Activated naive CD8-positive, alpha-beta T cell treated with anti-CD3 and anti-CD28 coated beads, Interleukin-2, amount 10 ng/mL, durations not matched to agents 7 days and 5 days (primary cell): Measurements from ENCODE around the gene PHC1. TPM values are rescaled to one million over a fixed set of nuclear protein-coding genes. Genes with fewer than 3 reads are reported as not detected.
A peak's percentile ranks its signal among the peaks of the same experiment; 100 is the strongest.
"Not testable (repeated sequence)": the region's sequence is repeated elsewhere in the genome, so short reads cannot be mapped to it uniquely, and the experiment has no call there.

Experiments used
- ATAC-seq: fragments of 150-1000 bp; cut with Tn5 transposase; one replicate; pipeline ENCODE4 v1.10.0; 2021; ENCODE audit warnings: low read depth, moderate library complexity
- POLR2A ChIA-PET: fragments of 350-600 bp; sonication (Branson Sonifier 250); formaldehyde crosslinking; loops from one replicate; lab custom pipeline; 2021; ENCODE audit warnings: antibody characterized with exemption; lab: Charles Lee
- DNase-seq: peaks from one replicate; pipeline ENCODE4 v3.0.0; 2021
- H3K27ac Mint-ChIP-seq: one replicate; pipeline ENCODE4 v1.8.0; 2022; ENCODE audit warnings: mild to moderate bottlenecking, mixed read lengths
- H3K27me3 Mint-ChIP-seq: one replicate; pipeline ENCODE4 v1.8.0; 2022; ENCODE audit warnings: mild to moderate bottlenecking, moderate library complexity, mixed read lengths
- H3K36me3 Mint-ChIP-seq: one replicate; pipeline ENCODE4 v1.8.0; 2021; ENCODE audit warnings: mild to moderate bottlenecking, mixed read lengths
- H3K4me1 Mint-ChIP-seq: one replicate; pipeline ENCODE4 v1.8.0; 2021; ENCODE audit warnings: mixed read lengths
- H3K4me3 Mint-ChIP-seq: one replicate; pipeline ENCODE4 v1.8.0; 2022; ENCODE audit warnings: mild to moderate bottlenecking, moderate library complexity, mixed read lengths
- H3K9me3 Mint-ChIP-seq: one replicate; pipeline ENCODE4 v1.8.0; 2021; ENCODE audit warnings: mixed read lengths
- total RNA-seq, 2 experiments: library from RNA; stranded (reverse); gene quantifications; one replicate each; pipeline ENCODE4 v1.2.3, GENCODE V29; 2021

PHC1 gene
- 10 to 100 TPM; 20.6 to 23.9 TPM for total RNA-seq

- H3K4me1 Mint-ChIP-seq, H3K36me3 Mint-ChIP-seq, H3K9me3 Mint-ChIP-seq, H3K27me3 Mint-ChIP-seq: not testable (repeated sequence)
- ATAC-seq = peak; percentile 76
- DNase-seq = peak; percentile 77
- Mint-ChIP-seq H3K4me3 (peak within 1 kb of the TSS; percentile 88), H3K27ac (peak within 1 kb of the TSS; percentile 80)
- POLR2A ChIA-PET = interaction anchor here (0.9 to 3.0 kb wide), 3 partner anchors 36 to 370 kb away, joined by 3 to 17 read pairs (median 3); partner anchors contain the start of genes M6PR and RIMKLB
These were observed at the start of gene PHC1 for GRCh38 chr12:8914033-8914715. PHC1 (plus strand) TSS chr12:8914509; CDS start chr12:8917678, 3,169 bp downstream.

GRCh38 chr12:8866429-8866828 is 47.9 kb upstream of the PHC1 start:
- DNase-seq (no peak), ATAC-seq (no peak)
- peaks cover 8% of the 10 kb centered on the region for H3K27me3 Mint-ChIP-seq
- no peak overlapping the region for H3K27ac Mint-ChIP-seq
- no peaks in the 10 kb centered on the region for H3K9me3 Mint-ChIP-seq
- POLR2A ChIA-PET = no interaction called here
- H3K4me1 Mint-ChIP-seq = no peaks in the 10 kb centered on the region
- no peak overlapping the region for H3K4me3 Mint-ChIP-seq
- H3K36me3 Mint-ChIP-seq = no peaks in the 10 kb centered on the region

GRCh38 chr12:8867009-8867408 is 47.3 kb upstream of the PHC1 start:
- H3K36me3 Mint-ChIP-seq = no peaks in the 10 kb centered on the region
- peaks cover 8% of the 10 kb centered on the region for H3K27me3 Mint-ChIP-seq
- H3K27ac Mint-ChIP-seq = no peak overlapping the region
- no peak for DNase-seq
- no peaks in the 10 kb centered on the region for H3K9me3 Mint-ChIP-seq
- POLR2A ChIA-PET = no interaction called here
- no peak overlapping the region for H3K4me3 Mint-ChIP-seq
- ATAC-seq = no peak
- H3K4me1 Mint-ChIP-seq = no peaks in the 10 kb centered on the region

GRCh38 chr12:8867786-8868185 is 46.5 kb upstream of the PHC1 start:
- POLR2A ChIA-PET = no interaction called here
- Mint-ChIP-seq H3K27ac (no peak overlapping the region), H3K4me1 (no peaks in the 10 kb centered on the region), H3K36me3 (no peaks in the 10 kb centered on the region), H3K27me3 (peaks cover 6% of the 10 kb centered on the region), H3K9me3 (no peaks in the 10 kb centered on the region), H3K4me3 (no peak overlapping the region)
- no peak for ATAC-seq
- DNase-seq = no peak

- Mint-ChIP-seq H3K4me1 (no peaks in the 10 kb centered on the region), H3K9me3 (no peaks in the 10 kb centered on the region), H3K27ac (no peak overlapping the region), H3K27me3 (peaks cover 5% of the 10 kb centered on the region), H3K36me3 (no peaks in the 10 kb centered on the region), H3K4me3 (no peak overlapping the region)
- POLR2A ChIA-PET = no interaction called here
- no peak for DNase-seq
- ATAC-seq = no peak
These were observed 43.7 kb upstream of the PHC1 start for GRCh38 chr12:8870586-8870985.

- Mint-ChIP-seq H3K27ac (no peak overlapping the region), H3K9me3 (no peaks in the 10 kb centered on the region), H3K27me3 (peaks cover 5% of the 10 kb centered on the region), H3K4me3 (no peak overlapping the region), H3K36me3 (no peaks in the 10 kb centered on the region), H3K4me1 (no peaks in the 10 kb centered on the region)
- no peak for ATAC-seq
- POLR2A ChIA-PET = no interaction called here
- no peak for DNase-seq
These were observed 43.2 kb upstream of the PHC1 start for GRCh38 chr12:8871068-8871467.

- H3K4me1 Mint-ChIP-seq = peaks cover 2% of the 10 kb centered on the region
- POLR2A ChIA-PET = no interaction called here
- no peak overlapping the region for H3K4me3 Mint-ChIP-seq
- no peak for ATAC-seq
- peaks cover 7% of the 10 kb centered on the region for H3K27me3 Mint-ChIP-seq
- H3K9me3 Mint-ChIP-seq = no peaks in the 10 kb centered on the region
- H3K27ac Mint-ChIP-seq = no peak overlapping the region
- no peak for DNase-seq
- no peaks in the 10 kb centered on the region for H3K36me3 Mint-ChIP-seq
These were observed 37.4 kb upstream of the PHC1 start for GRCh38 chr12:8876887-8877286.

GRCh38 chr12:8886502-8887284 is 27.6 kb upstream of the PHC1 start:
- Mint-ChIP-seq H3K27me3 (peaks cover 12% of the 10 kb centered on the region), H3K4me1 (peaks cover 5% of the 10 kb centered on the region), H3K9me3 (peaks cover 2% of the 10 kb centered on the region), H3K36me3 (no peaks in the 10 kb centered on the region), H3K27ac (no peak overlapping the region), H3K4me3 (no peak overlapping the region)
- no peak for ATAC-seq
- POLR2A ChIA-PET = no interaction called here
- no peak for DNase-seq

- Mint-ChIP-seq H3K27me3 (peaks cover 10% of the 10 kb centered on the region), H3K4me1 (peaks cover 5% of the 10 kb centered on the region), H3K27ac (no peak overlapping the region), H3K9me3 (peaks cover 2% of the 10 kb centered on the region), H3K36me3 (no peaks in the 10 kb centered on the region), H3K4me3 (no peak overlapping the region)
- DNase-seq = no peak
- ATAC-seq = no peak
- POLR2A ChIA-PET = no interaction called here
These were observed 27.0 kb upstream of the PHC1 start for GRCh38 chr12:8887285-8887715.

GRCh38 chr12:8890313-8891085 is 23.8 kb upstream of the PHC1 start:
- peak; percentile 39 for DNase-seq
- peak overlapping the region; percentile 31 for H3K27ac Mint-ChIP-seq
- no peaks in the 10 kb centered on the region for H3K9me3 Mint-ChIP-seq
- peak; percentile 39 for ATAC-seq
- peak overlapping the region; percentile 95 for H3K4me3 Mint-ChIP-seq
- peaks cover 10% of the 10 kb centered on the region for H3K27me3 Mint-ChIP-seq
- peaks cover 5% of the 10 kb centered on the region for H3K4me1 Mint-ChIP-seq
- H3K36me3 Mint-ChIP-seq = no peaks in the 10 kb centered on the region
- POLR2A ChIA-PET = interaction anchor here (1.0 kb wide), 1 partner anchor 55 kb away, joined by 4 read pairs; no protein-coding TSS in a partner anchor

GRCh38 chr12:8891976-8892375 is 22.3 kb upstream of the PHC1 start:
- Mint-ChIP-seq H3K27ac (no peak overlapping the region), H3K4me3 (no peak overlapping the region), H3K4me1 (peaks cover 5% of the 10 kb centered on the region), H3K9me3 (no peaks in the 10 kb centered on the region), H3K27me3 (peaks cover 10% of the 10 kb centered on the region), H3K36me3 (no peaks in the 10 kb centered on the region)
- POLR2A ChIA-PET = interaction anchor here (1.0 kb wide), 1 partner anchor 53 kb away, joined by 4 read pairs; no protein-coding TSS in a partner anchor
- ATAC-seq (no peak), DNase-seq (no peak)

GRCh38 chr12:8894378-8894777 is 19.9 kb upstream of the PHC1 start:
- POLR2A ChIA-PET = no interaction called here
- peaks cover 6% of the 10 kb centered on the region for H3K27me3 Mint-ChIP-seq
- H3K9me3 Mint-ChIP-seq = no peaks in the 10 kb centered on the region
- H3K4me1 Mint-ChIP-seq = peaks cover 5% of the 10 kb centered on the region
- no peaks in the 10 kb centered on the region for H3K36me3 Mint-ChIP-seq
- H3K27ac Mint-ChIP-seq = no peak overlapping the region
- DNase-seq = no peak
- no peak overlapping the region for H3K4me3 Mint-ChIP-seq
- ATAC-seq = no peak

- Mint-ChIP-seq H3K9me3 (no peaks in the 10 kb centered on the region), H3K4me1 (peaks cover 5% of the 10 kb centered on the region), H3K36me3 (no peaks in the 10 kb centered on the region), H3K27me3 (peaks cover 3% of the 10 kb centered on the region), H3K27ac (no peak overlapping the region), H3K4me3 (no peak overlapping the region)
- ATAC-seq (no peak), DNase-seq (no peak)
- POLR2A ChIA-PET = no interaction called here
These were observed 19.3 kb upstream of the PHC1 start for GRCh38 chr12:8894986-8895385.
